A549 (cell line): ENCODE measurements around the gene ATP8A2.

Source experiments
- KDM5A ChIP-seq: fragments of 200-600 bp; sonication (generic); IDR thresholded peaks from 2 replicates; pipeline ENCODE4 v1.6.1; 2016; ENCODE audit warnings: antibody characterized with exemption, mild to moderate bottlenecking
- PBX3 ChIP-seq: IDR thresholded peaks from 2 replicates; pipeline ENCODE4 v1.6.1; 2012

GRCh38 chr13:25923217-25924085, 551.7 kb downstream of the ATP8A2 start:
- TF ChIP-seq KDM5A (no peak), PBX3 (no peak)
